DLD1 (cell line): ENCODE results near the gene SNX33.
"Not testable (repeated sequence)": the region's sequence is repeated elsewhere in the genome, so short reads cannot be mapped to it uniquely, and the experiment has no call there.

Source experiments
- in situ Hi-C: cut with HindIII; loops from 2 replicates; pipeline ENCODE4 v1.10.0; 2017; ENCODE audit warnings: low sequenced_read_pairs

SNX33 gene

GRCh38 chr15:75680007-75680789, 32.5 kb downstream of the SNX33 start:
- in situ Hi-C loops: no loop called here

GRCh38 chr15:75682181-75683135, 34.7 kb downstream of the SNX33 start:
- in situ Hi-C loops: no loop called here

GRCh38 chr15:75683646-75684312, 36.1 kb downstream of the SNX33 start:
- in situ Hi-C loops: not testable (repeated sequence)

GRCh38 chr15:75684648-75685047, 36.9 kb downstream of the SNX33 start:
- in situ Hi-C loops: no loop called here

- in situ Hi-C loops: no loop called here
Measured at GRCh38 chr15:75685195-75685594, 37.5 kb downstream of the SNX33 start.

- in situ Hi-C loops: not testable (repeated sequence)
Measured at GRCh38 chr15:75686212-75686642, 38.5 kb downstream of the SNX33 start.

- in situ Hi-C loops: no loop called here
Measured at GRCh38 chr15:75687486-75688277, 40.0 kb downstream of the SNX33 start.

GRCh38 chr15:75688278-75688557, 40.5 kb downstream of the SNX33 start:
- in situ Hi-C loops: no loop called here

GRCh38 chr15:75688831-75689230, 41.1 kb downstream of the SNX33 start:
- in situ Hi-C loops: no loop called here

GRCh38 chr15:75689429-75689828, 41.7 kb downstream of the SNX33 start:
- in situ Hi-C loops: not testable (repeated sequence)

- in situ Hi-C loops: not testable (repeated sequence)
Measured at GRCh38 chr15:75692311-75692710, 44.6 kb downstream of the SNX33 start.

GRCh38 chr15:75693028-75693427, 45.3 kb downstream of the SNX33 start:
- in situ Hi-C loops: not testable (repeated sequence)

GRCh38 chr15:75693501-75694240, 46.0 kb downstream of the SNX33 start:
- in situ Hi-C loops: no loop called here

GRCh38 chr15:75694241-75695182, 46.8 kb downstream of the SNX33 start:
- in situ Hi-C loops: no loop called here

GRCh38 chr15:75695220-75695619, 47.5 kb downstream of the SNX33 start:
- in situ Hi-C loops: no loop called here

GRCh38 chr15:75695634-75696310, 48.1 kb downstream of the SNX33 start:
- in situ Hi-C loops: no loop called here

- in situ Hi-C loops: no loop called here
Measured at GRCh38 chr15:75696311-75696720, 48.6 kb downstream of the SNX33 start.

- in situ Hi-C loops: no loop called here
Measured at GRCh38 chr15:75696854-75697259, 49.1 kb downstream of the SNX33 start.
